Mesenchymal stem cell (in vitro differentiated cells and primary cell): Measurements from ENCODE around the gene PHF11.

Experiments used
- DNase-seq: peaks from one replicate; pipeline ENCODE4 v3.0.0-alpha.2; 2013
- H2AFZ ChIP-seq: one replicate; pipeline ENCODE4 v1.6.1; 2013; ENCODE audit warnings: low read depth, mild to moderate bottlenecking, control low read depth, inconsistent platforms, low read length, moderate library complexity
- H2AK5ac ChIP-seq: 2 replicates; pipeline ENCODE4 v1.6.1; 2013; ENCODE audit warnings: low read length, moderate library complexity, mild to moderate bottlenecking, inconsistent platforms; ENCODE audit not compliant: severe bottlenecking
- H2BK120ac ChIP-seq: one replicate; pipeline ENCODE4 v1.6.1; 2013; ENCODE audit warnings: low read depth, mild to moderate bottlenecking, inconsistent platforms, low read length, moderate library complexity
- H2BK12ac ChIP-seq, 2 experiments: one replicate each; pipeline ENCODE4 v1.6.1; 2013; ENCODE audit warnings: inconsistent platforms in 2 of 2, low read length in 2 of 2, mild to moderate bottlenecking in 2 of 2, moderate library complexity in 2 of 2, control low read depth in 1 of 2
- H2BK15ac ChIP-seq: one replicate; pipeline ENCODE4 v1.6.1; 2013; ENCODE audit warnings: mild to moderate bottlenecking, low read depth, inconsistent platforms; ENCODE audit not compliant: poor library complexity, severe bottlenecking
- H2BK5ac ChIP-seq: 2 replicates; pipeline ENCODE4 v1.6.1; 2013; ENCODE audit warnings: low read depth, mild to moderate bottlenecking, low read length, control low read depth, inconsistent platforms; ENCODE audit not compliant: poor library complexity, severe bottlenecking
- H3K14ac ChIP-seq, 2 experiments: one replicate each; pipeline ENCODE4 v1.6.1; 2013; ENCODE audit warnings: inconsistent platforms in 2 of 2, low read length in 2 of 2, control low read depth in 1 of 2, mild to moderate bottlenecking in 1 of 2, moderate library complexity in 1 of 2
- H3K18ac ChIP-seq, 2 experiments: one replicate each; pipeline ENCODE4 v1.6.1; 2013; ENCODE audit warnings: inconsistent platforms in 2 of 2, low read length in 2 of 2, control low read depth in 1 of 2, low read depth in 1 of 2, mild to moderate bottlenecking in 1 of 2
- H3K23ac ChIP-seq, 2 experiments: one replicate each; pipeline ENCODE4 v1.6.1; 2013; ENCODE audit warnings: inconsistent platforms in 2 of 2, low read length in 2 of 2, mild to moderate bottlenecking in 2 of 2, moderate library complexity in 2 of 2, control low read depth in 1 of 2
- H3K27ac ChIP-seq: 2 replicates; pipeline ENCODE4 v1.5.1; 2013; ENCODE audit warnings: mild to moderate bottlenecking, moderate library complexity, low read length, control low read depth, inconsistent platforms; ENCODE audit not compliant: poor library complexity, severe bottlenecking
- H3K27me3 ChIP-seq, 2 experiments: 2 replicates each; pipeline versions ENCODE4 v1.6.1 to v1.7.0; 2013; ENCODE audit warnings: low read length in 2 of 2, mild to moderate bottlenecking in 2 of 2, moderate library complexity in 2 of 2, control low read depth in 1 of 2, inconsistent platforms in 1 of 2; ENCODE audit not compliant: control insufficient read depth in 1 of 2, insufficient read depth in 1 of 2
- H3K36me3 ChIP-seq, 2 experiments: 2 replicates each; pipeline versions ENCODE4 v1.6.1 to v1.7.0; 2013; ENCODE audit warnings: low read length in 2 of 2, control low read depth in 1 of 2, inconsistent platforms in 1 of 2, low read depth in 1 of 2, mild to moderate bottlenecking in 1 of 2; ENCODE audit not compliant: insufficient read depth in 2 of 2, control insufficient read depth in 1 of 2
- H3K4ac ChIP-seq, 2 experiments: one replicate each; pipeline ENCODE4 v1.6.1; 2013; ENCODE audit warnings: inconsistent platforms in 2 of 2, low read length in 2 of 2, mild to moderate bottlenecking in 2 of 2, moderate library complexity in 2 of 2, control low read depth in 1 of 2, low read depth in 1 of 2
- H3K4me1 ChIP-seq: 2 replicates; pipeline ENCODE4 v1.6.1; 2013; ENCODE audit warnings: low read depth, low read length, control low read depth; ENCODE audit not compliant: control insufficient read depth, insufficient read depth
- H3K4me2 ChIP-seq: 2 replicates; pipeline ENCODE4 v1.6.1; 2013; ENCODE audit warnings: low read length, mild to moderate bottlenecking, inconsistent platforms; ENCODE audit not compliant: poor library complexity, severe bottlenecking
- H3K4me3 ChIP-seq, 2 experiments: 2 replicates each; pipeline versions ENCODE4 v1.5.1 to v1.7.0; 2013; ENCODE audit warnings: low read length in 2 of 2, mild to moderate bottlenecking in 2 of 2, control low read depth in 1 of 2, low read depth in 1 of 2; ENCODE audit not compliant: insufficient read depth in 1 of 2
- H3K79me1 ChIP-seq: replicated peaks from 2 replicates; pipeline ENCODE4 v1.6.1; 2013; ENCODE audit warnings: mild to moderate bottlenecking, control low read depth, low read length, inconsistent platforms; ENCODE audit not compliant: poor library complexity, severe bottlenecking
- H3K9ac ChIP-seq: 2 replicates; pipeline ENCODE4 v1.7.0; 2013; ENCODE audit warnings: mild to moderate bottlenecking, low read length, moderate library complexity
- H3K9me3 ChIP-seq: 2 replicates; pipeline ENCODE4 v1.7.0; 2013; ENCODE audit warnings: mild to moderate bottlenecking, low read length; ENCODE audit not compliant: control insufficient read depth
- H4K8ac ChIP-seq: one replicate; pipeline ENCODE4 v1.6.1; 2013; ENCODE audit warnings: inconsistent platforms, mild to moderate bottlenecking, low read length, moderate library complexity
- H4K91ac ChIP-seq: one replicate; pipeline ENCODE4 v1.6.1; 2013; ENCODE audit warnings: mild to moderate bottlenecking, low read length, inconsistent platforms
- WGBS: methylation state at CpG from one replicate; pipeline ENCODE4 v1.1.7; 2013; ENCODE audit warnings: mixed read lengths; 5-methylcytosine and 5-hydroxymethylcytosine counted together

PHF11 gene

DNA sequence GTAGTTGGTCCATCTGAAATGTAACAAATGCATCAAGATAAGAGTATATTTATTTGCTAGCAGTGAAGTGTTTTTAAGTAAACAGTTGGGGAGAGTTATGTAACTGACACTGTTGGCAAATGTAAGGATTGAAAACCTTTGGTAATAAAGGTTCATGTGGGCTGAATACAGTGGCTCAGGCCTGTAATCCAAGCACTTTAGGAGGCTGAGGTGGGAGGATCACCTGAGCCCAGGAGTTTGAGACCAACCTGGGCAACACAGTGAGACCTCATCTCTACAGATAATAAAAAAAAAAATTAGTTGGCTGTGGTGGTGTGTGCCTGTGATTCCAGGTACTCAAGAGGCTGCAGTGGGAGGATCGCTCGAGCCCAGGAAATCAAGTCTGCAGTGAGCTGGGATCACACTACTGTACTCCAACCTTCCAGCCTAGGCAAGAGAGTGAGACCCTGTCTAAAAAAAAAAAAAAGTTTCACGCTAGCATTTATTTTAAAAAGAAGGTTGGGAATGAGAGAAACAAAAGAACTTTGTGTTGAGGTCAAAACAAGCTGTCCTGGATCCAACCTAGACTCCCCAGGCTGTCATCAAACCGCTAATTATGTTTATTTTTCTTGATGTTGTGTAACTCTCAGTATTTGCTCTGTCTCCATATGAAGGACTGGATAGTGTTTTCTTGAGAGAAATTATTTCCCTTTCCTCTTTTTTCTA, 31.0 kb upstream of the PHF11 start:
- WGBS: 100% methylated on average over 3 of the region's 4 CpGs
- H3K9ac ChIP-seq: no peak overlapping the region

GRCh38 chr13:49466292-49466838, 29.4 kb upstream of the PHF11 start:
- no peak overlapping the region for H2AK5ac ChIP-seq
- peaks cover 18 to 88% of the 10 kb centered on the region in 2 experiments for H3K36me3 ChIP-seq
- H2BK12ac ChIP-seq: no peak overlapping the region
- peaks cover 1% of the 10 kb centered on the region for H3K79me1 ChIP-seq
- H3K4me2 ChIP-seq: no peak overlapping the region
- H3K14ac ChIP-seq: no peak overlapping the region
- H4K91ac ChIP-seq: no peak overlapping the region
- WGBS: 95% methylated on average over 4 of the region's 5 CpGs
- H3K18ac ChIP-seq: no peak overlapping the region
- peaks cover 2% of the 10 kb centered on the region for H3K4me1 ChIP-seq
- no peak overlapping the region for H3K23ac ChIP-seq
- peaks cover 19% of the 10 kb centered on the region for H3K9me3 ChIP-seq
- peak overlapping the region; percentile 74 for H3K27ac ChIP-seq
- H3K4ac ChIP-seq: no peak overlapping the region
- no peak overlapping the region for H3K9ac ChIP-seq
- no peak overlapping the region for H2BK120ac ChIP-seq
- H2BK5ac ChIP-seq: no peak overlapping the region
- H2BK15ac ChIP-seq: no peak overlapping the region
- no peak overlapping the region for H4K8ac ChIP-seq
- no peak overlapping the region for H3K4me3 ChIP-seq
- DNase-seq: no peak
- no peak overlapping the region for H2AFZ ChIP-seq
- H3K27me3 ChIP-seq: no peaks in the 10 kb centered on the region

More for the DNA sequence above, 31.0 kb upstream of the PHF11 start:
- H2BK5ac ChIP-seq: no peak overlapping the region
- H3K4me3 ChIP-seq: no peak overlapping the region
- H2BK15ac ChIP-seq: no peak overlapping the region
- no peak overlapping the region for H2AK5ac ChIP-seq
- no peak overlapping the region for H3K23ac ChIP-seq
- H3K14ac ChIP-seq: no peak overlapping the region
- no peak overlapping the region for H4K8ac ChIP-seq
- H4K91ac ChIP-seq: no peak overlapping the region
- no peaks in the 10 kb centered on the region for H3K79me1 ChIP-seq
- DNase-seq: peak; percentile 52
- no peak overlapping the region for H3K27ac ChIP-seq
- H2BK12ac ChIP-seq: no peak overlapping the region
- no peaks in the 10 kb centered on the region for H3K27me3 ChIP-seq
- no peak overlapping the region for H3K18ac ChIP-seq
- no peak overlapping the region for H3K4me2 ChIP-seq
- H2AFZ ChIP-seq: no peak overlapping the region
- H3K9me3 ChIP-seq: peaks cover 19% of the 10 kb centered on the region
- peaks cover 11 to 88% of the 10 kb centered on the region in 2 experiments for H3K36me3 ChIP-seq
- peaks cover 2% of the 10 kb centered on the region for H3K4me1 ChIP-seq
- no peak overlapping the region for H3K4ac ChIP-seq
- no peak overlapping the region for H2BK120ac ChIP-seq

DNA sequence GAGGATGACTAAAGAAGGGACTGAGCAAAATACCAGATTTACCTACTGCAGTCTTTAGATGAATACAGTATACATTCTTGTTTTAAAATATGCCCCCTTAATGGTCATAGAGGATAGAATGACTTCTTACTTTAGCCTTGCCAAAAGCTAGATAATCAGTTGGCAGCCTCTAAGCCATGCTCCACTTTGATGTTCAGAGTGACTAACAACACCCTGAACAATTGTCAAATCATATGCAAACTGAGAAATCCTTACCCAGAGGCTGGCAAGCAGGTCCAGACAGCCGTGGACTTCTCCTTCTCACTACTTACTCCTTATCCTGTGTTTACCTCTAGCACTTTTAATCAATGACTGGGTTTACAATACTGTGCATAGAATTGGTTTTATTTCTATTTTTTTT, 23.6 kb upstream of the PHF11 start:
- no peak for DNase-seq
- Histone ChIP-seq H3K27ac (no peak overlapping the region), H4K91ac (no peak overlapping the region), H2AK5ac (no peak overlapping the region), H2BK15ac (no peak overlapping the region), H3K36me3 (peaks cover 13 to 93% of the 10 kb centered on the region in 2 experiments), H3K9ac (peak overlapping the region; percentile 21), H3K27me3 (no peaks in the 10 kb centered on the region), H2BK12ac (no peak overlapping the region), H4K8ac (no peak overlapping the region), H3K4me3 (no peak overlapping the region), H3K4ac (no peak overlapping the region), H3K4me1 (no peaks in the 10 kb centered on the region), H2BK5ac (no peak overlapping the region), H3K79me1 (peaks cover 1% of the 10 kb centered on the region), H3K14ac (no peak overlapping the region), H3K23ac (no peak overlapping the region), H2AFZ (no peak overlapping the region), H3K4me2 (no peak overlapping the region), H3K9me3 (no peaks in the 10 kb centered on the region), H2BK120ac (no peak overlapping the region), H3K18ac (no peak overlapping the region)
- WGBS: 40% methylated on average over 1 of the region's 1 CpG

- no peaks in the 10 kb centered on the region for H3K4me1 ChIP-seq
- no peak overlapping the region for H3K4me2 ChIP-seq
- H3K14ac ChIP-seq: no peak overlapping the region
- H4K91ac ChIP-seq: no peak overlapping the region
- H2AK5ac ChIP-seq: no peak overlapping the region
- H3K9ac ChIP-seq: no peak overlapping the region
- no peak overlapping the region for H2BK120ac ChIP-seq
- no peak overlapping the region for H3K23ac ChIP-seq
- 94% methylated on average over 7 of the region's 7 CpGs for WGBS
- H3K9me3 ChIP-seq: no peaks in the 10 kb centered on the region
- H3K4me3 ChIP-seq: no peak overlapping the region
- no peaks in the 10 kb centered on the region for H3K27me3 ChIP-seq
- H2BK5ac ChIP-seq: no peak overlapping the region
- H3K27ac ChIP-seq: no peak overlapping the region
- H3K79me1 ChIP-seq: no peaks in the 10 kb centered on the region
- no peak overlapping the region for H3K4ac ChIP-seq
- no peak overlapping the region for H2AFZ ChIP-seq
- H2BK12ac ChIP-seq: no peak overlapping the region
- DNase-seq: no peak
- no peak overlapping the region for H3K18ac ChIP-seq
- no peak overlapping the region for H4K8ac ChIP-seq
- H2BK15ac ChIP-seq: no peak overlapping the region
- H3K36me3 ChIP-seq: peaks cover 10 to 91% of the 10 kb centered on the region in 2 experiments
Measured at GRCh38 chr13:49476529-49476928, 19.2 kb upstream of the PHF11 start.
